MG63 (cell line): ENCODE data around the gene MYOM1. TPM values are rescaled to one million over a fixed set of nuclear protein-coding genes. Genes with fewer than 3 reads are reported as not detected.
"Not testable (repeated sequence)": the region's sequence is repeated elsewhere in the genome, so short reads cannot be mapped to it uniquely, and the experiment has no call there.

Source experiments
- DNase-seq: peaks from one replicate; pipeline ENCODE4 v3.0.0-alpha.2; 2020
- H3K27me3 ChIP-seq: fragments of 250-450 bp; sonication (Bioruptor Pico); 2 replicates; pipeline ENCODE4 v1.5.1; 2020; ENCODE audit warnings: mild to moderate bottlenecking, moderate library complexity
- H3K36me3 ChIP-seq: fragments of 250-450 bp; sonication (Bioruptor Pico); 2 replicates; pipeline ENCODE4 v1.5.1; 2020; ENCODE audit warnings: mild to moderate bottlenecking, moderate library complexity
- H3K4me3 ChIP-seq: fragments of 250-450 bp; sonication (Bioruptor Pico); 2 replicates; pipeline ENCODE4 v1.5.1; 2020; ENCODE audit warnings: mild to moderate bottlenecking, moderate library complexity
- H3K9me3 ChIP-seq: fragments of 250-450 bp; sonication (Bioruptor Pico); 2 replicates; pipeline ENCODE4 v1.5.1; 2020; ENCODE audit warnings: mild to moderate bottlenecking, moderate library complexity
- total RNA-seq: library from RNA; depleted of rRNA; stranded (reverse); fragments of >200 nt; shearing (Covaris generic); gene quantifications from 2 replicates; pipeline ENCODE4 v1.2.3, GENCODE V29; 2014; ENCODE audit warnings: low replicate concordance

The MYOM1 gene
- total RNA-seq, 1 experiment from 2014 or later: 0.03 TPM

DNA sequence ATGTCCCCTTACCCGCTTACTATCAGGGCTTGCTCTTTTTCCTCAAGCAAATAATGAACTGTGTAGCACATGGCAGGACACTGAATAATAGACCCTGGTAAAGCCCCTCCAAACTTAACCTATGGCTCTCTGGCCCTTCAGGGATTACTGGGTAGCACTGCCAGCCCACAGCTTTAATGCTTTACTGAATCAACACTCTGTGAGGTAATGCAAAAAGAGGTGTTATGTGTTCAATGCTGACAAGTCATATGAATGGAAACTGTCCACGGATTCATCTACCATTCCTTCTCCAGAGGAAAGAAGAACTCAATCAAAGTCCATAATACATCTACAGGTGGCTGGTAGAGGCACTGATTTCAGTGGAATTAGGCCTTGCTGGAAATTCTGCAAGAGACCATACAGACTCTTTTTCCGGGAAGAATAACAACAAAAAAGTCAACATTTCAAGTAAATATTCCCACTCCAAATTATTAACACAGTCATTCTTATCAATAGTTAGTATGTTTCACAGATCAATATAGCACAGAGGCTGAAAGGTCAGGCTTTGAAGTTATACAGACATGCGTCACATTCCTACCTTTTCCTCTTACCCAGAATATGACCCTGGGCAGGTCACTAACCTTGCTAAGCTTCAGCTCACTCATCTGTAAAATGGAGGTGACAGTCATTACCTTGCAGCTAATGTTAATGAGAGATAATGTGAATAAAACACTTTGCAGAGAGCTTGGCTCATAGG lies 13.8 kb upstream of the MYOM1 start:
- H3K36me3 ChIP-seq: no peaks in the 10 kb centered on the region
- H3K27me3 ChIP-seq: no peaks in the 10 kb centered on the region
- no peak for DNase-seq
- no peaks in the 10 kb centered on the region for H3K9me3 ChIP-seq
- H3K4me3 ChIP-seq: no peak overlapping the region

DNA sequence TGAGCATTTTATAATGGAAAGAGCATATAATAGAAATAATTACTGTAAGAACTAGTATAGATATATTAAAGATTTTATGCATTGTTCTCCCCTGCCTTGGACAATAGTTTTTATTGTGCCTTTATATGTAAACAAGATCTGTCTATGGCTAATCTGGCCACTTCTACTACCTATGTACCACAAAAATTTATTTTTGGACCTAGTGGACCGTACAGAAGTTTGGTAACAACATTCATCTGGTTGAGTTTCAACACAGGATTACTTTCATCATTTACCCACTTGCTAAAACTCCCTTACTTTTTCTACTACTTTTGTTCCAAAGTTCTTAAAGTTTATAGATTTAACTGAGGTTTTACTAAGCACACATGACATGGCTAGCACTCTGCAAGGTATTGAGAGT lies 13.2 kb upstream of the MYOM1 start:
- H3K27me3 ChIP-seq: no peaks in the 10 kb centered on the region
- H3K9me3 ChIP-seq: no peaks in the 10 kb centered on the region
- H3K36me3 ChIP-seq: no peaks in the 10 kb centered on the region
- no peak for DNase-seq
- no peak overlapping the region for H3K4me3 ChIP-seq

DNA sequence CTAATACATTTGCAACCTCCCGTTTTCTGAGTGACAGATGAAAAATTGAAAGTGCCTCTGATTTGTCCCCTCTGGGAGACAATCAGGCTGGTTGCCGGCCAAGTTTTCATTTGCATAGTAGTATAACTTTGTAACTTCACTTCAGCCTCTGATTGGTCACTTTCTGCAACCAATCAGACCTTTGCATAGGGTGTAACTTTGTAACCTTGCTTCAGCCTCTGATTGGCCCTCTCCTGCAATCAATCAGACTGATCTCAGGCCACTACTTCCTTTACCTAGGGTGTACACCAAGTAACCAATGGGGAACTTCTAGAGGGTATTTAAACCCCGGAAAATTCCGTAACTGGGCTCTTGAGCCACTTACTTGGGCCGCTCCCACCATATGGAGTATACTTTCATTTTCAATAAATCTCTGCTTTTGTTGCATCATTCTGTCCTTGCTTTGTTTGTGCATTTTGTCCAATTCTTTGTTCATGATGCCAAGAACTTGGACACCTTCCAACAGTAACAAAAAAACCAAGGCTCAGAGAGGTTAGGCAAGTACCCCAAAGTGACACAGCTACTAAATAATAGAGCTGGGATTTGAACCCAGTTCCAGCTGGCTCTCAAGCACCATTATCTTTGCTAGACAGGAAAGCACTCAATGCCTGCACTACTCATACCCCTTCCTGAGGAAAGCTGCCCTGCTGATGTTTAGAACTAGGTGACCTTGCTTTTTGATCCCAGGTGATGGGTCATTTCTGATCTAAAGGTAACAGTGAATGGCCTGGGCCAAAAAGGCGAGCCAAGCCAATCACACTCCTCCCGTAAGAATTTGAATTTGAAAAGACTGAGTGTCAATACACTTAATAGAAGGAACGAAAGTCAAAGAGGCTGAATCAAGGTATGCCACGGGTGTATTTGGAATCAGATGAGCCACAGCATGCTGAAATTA lies 10.9 kb upstream of the MYOM1 start:
- Histone ChIP-seq H3K4me3 (no peak overlapping the region), H3K27me3 (no peaks in the 10 kb centered on the region), H3K36me3 (no peaks in the 10 kb centered on the region), H3K9me3 (no peaks in the 10 kb centered on the region)
- DNase-seq: peak; percentile 16

DNA sequence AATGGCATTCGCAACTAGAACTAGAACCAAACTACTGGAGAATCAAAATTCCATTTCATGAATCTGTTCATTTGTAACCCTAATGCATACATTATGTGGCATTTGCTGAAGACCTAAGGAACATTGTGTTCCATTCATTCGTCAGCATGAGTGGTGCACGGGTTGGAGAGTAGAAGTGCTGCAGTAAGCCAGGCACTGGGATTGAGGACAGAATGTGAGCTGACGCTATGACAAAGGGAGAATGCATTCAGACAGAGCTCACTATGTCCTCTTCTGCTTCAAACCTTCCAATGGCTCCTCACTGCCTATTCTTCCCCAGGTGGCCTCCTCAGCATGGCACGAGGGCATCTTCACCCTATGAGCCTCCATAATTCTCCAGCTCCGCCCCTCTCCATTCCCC lies 6.3 kb upstream of the MYOM1 start:
- Histone ChIP-seq H3K9me3 (no peaks in the 10 kb centered on the region), H3K4me3 (no peak overlapping the region), H3K36me3 (no peaks in the 10 kb centered on the region), H3K27me3 (peaks cover 2% of the 10 kb centered on the region; the same call in 1 of the 2 replicates)
- DNase-seq: no peak

DNA sequence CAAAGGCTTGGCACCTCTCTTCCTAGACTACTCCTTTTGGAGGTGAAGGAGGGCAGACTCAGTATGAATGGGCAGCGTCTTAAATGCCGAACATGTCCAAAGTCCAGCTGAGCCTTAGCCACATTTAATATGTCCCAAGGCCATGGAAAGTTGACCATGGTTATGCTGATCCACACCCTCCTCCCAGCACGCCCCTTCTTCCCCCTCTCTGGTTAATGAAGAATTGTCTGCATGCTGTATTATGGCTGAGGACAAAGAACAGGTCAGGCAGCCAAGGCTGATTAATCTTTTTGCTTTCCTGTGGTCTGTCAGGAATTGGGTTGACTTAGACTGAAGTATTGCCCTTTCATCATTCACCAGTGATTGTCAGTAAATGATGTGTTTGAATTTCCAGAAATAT lies 5.8 kb upstream of the MYOM1 start:
- DNase-seq: no peak
- H3K27me3 ChIP-seq: peaks cover 2% of the 10 kb centered on the region; the same call in 1 of the 2 replicates
- H3K36me3 ChIP-seq: no peaks in the 10 kb centered on the region
- no peaks in the 10 kb centered on the region for H3K9me3 ChIP-seq
- H3K4me3 ChIP-seq: no peak overlapping the region

DNA sequence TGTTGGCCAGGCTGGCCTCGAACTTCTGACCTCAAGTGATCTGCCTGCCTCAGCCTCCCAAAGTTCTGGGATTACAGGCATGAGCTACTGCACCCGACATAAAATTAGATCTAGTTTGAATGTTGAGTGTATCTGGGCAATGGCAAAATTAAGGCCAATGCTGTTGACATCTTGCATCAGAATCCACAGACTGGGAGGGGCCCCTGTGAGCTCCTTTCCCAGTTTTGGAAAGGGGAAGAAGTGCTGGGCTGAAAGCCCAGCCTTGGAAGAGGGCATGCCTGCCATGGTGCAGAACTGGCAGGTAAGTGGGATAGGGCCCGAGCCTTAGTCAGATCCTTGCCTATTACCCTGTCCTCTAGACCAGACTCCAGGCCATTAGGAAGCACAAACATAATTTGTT lies 4.5 kb upstream of the MYOM1 start:
- H3K27me3 ChIP-seq: peaks cover 2% of the 10 kb centered on the region; the same call in 1 of the 2 replicates
- H3K36me3 ChIP-seq: no peaks in the 10 kb centered on the region
- no peaks in the 10 kb centered on the region for H3K9me3 ChIP-seq
- no peak for DNase-seq
- H3K4me3 ChIP-seq: no peak overlapping the region

DNA sequence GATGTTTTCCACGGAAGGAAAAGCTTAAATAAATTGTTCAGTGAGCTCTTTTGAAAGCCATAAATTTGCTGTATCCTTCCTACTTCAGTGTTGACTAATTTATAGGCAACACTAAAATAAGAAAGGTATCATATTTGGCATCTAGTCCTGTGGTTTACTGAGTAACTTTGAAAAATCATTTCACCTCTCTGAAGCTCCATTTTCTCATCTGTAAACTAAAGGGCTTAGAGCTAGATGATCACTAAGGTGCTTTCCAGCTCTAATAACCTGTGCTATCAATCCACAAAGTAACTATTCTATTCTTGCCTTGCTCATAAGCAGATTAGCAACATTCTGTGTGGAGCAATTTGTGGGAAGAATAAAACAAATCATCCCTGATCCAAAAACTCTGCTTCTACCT lies 3.6 kb upstream of the MYOM1 start:
- DNase-seq: no peak
- peaks cover 2% of the 10 kb centered on the region; the same call in 1 of the 2 replicates for H3K27me3 ChIP-seq
- no peaks in the 10 kb centered on the region for H3K36me3 ChIP-seq
- H3K9me3 ChIP-seq: no peaks in the 10 kb centered on the region
- H3K4me3 ChIP-seq: no peak overlapping the region

DNA sequence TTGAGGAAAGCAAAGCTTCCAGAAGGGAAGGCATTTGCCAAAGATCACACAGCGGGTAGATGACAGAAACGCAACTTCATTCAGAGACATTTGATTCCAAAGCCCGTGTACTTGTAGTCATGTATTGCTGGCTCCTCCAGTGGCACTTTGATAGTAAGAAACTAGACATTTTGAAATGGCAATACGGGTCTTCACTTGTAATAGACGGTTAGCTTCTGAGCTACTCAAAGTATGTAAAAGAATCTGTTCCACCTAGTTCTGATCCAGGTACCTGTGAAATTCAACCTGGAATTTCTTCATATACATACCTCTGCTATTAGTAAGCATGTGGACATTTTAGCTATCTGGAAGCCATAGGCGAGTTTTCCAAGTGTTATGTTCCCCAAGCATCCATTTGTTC lies 1.7 kb upstream of the MYOM1 start:
- Histone ChIP-seq H3K9me3 (no peaks in the 10 kb centered on the region), H3K27me3 (peaks cover 2% of the 10 kb centered on the region; the same call in 1 of the 2 replicates), H3K4me3 (no peak overlapping the region), H3K36me3 (no peaks in the 10 kb centered on the region)
- DNase-seq: no peak

DNA sequence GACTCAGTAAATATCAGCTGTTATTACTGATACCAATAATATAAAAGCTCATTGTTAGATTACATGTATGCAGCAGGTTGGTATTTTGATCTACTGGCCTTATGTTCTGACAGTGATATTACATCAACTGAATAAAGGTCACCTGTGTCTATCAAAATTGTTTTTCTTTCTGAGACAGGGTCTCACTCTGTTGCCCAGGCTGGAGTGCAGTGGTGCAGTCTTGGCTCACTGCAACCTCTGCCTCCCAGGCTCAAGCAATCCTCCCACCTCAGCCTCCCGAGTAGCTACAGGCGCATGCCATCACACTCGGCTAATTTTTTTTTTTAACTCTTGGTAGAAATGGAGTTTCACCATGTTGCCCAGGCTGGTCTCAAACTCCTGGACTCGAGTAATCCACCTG lies 1.1 kb upstream of the MYOM1 start:
- H3K4me3 ChIP-seq, H3K27me3 ChIP-seq, DNase-seq, H3K9me3 ChIP-seq, H3K36me3 ChIP-seq: not testable (repeated sequence)

DNA sequence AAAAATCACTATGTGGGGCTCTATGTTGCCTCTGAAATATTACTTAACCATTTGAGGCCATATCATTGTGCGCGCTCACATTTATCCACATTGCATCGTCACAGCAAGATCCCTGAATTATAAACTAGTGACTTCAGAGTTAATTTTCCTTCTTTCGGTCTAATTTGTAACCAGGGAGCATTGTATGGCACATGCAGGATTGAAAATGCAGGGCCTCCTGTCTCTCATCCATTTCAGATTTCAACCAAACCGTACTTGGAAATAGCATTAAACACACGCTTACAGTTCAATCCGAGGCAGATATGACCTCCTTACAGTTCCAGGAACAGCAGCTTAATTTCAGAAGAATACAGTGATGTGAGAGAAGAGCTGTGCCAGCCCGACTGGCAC lies 532 bp downstream of the MYOM1 start:
- DNase-seq: no peak
- Histone ChIP-seq H3K9me3 (no peaks in the 10 kb centered on the region), H3K4me3 (no peak overlapping the region), H3K36me3 (no peaks in the 10 kb centered on the region), H3K27me3 (peaks cover 2% of the 10 kb centered on the region; the same call in 1 of the 2 replicates)

DNA sequence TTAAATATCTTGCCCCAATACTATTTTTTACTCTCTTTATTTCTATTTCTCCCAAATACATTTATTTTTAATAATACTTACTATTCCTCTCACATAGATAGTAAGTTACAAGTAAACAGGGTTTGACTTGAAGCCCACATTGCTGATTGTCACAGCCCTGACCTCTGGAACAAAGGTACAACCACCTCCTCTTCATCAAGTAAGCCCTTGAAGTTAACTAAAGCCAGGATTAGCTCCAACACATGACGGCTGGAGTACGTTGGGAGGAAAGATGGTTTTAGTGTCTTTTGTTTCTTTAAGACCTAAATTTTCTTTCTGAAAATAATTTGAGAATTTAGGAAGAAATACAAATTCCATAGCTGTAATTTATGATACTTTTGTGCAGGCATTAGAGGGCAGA lies 949 bp downstream of the MYOM1 start:
- no peaks in the 10 kb centered on the region for H3K36me3 ChIP-seq
- DNase-seq: no peak
- no peak overlapping the region for H3K4me3 ChIP-seq
- peaks cover 2% of the 10 kb centered on the region; the same call in 1 of the 2 replicates for H3K27me3 ChIP-seq
- no peaks in the 10 kb centered on the region for H3K9me3 ChIP-seq

DNA sequence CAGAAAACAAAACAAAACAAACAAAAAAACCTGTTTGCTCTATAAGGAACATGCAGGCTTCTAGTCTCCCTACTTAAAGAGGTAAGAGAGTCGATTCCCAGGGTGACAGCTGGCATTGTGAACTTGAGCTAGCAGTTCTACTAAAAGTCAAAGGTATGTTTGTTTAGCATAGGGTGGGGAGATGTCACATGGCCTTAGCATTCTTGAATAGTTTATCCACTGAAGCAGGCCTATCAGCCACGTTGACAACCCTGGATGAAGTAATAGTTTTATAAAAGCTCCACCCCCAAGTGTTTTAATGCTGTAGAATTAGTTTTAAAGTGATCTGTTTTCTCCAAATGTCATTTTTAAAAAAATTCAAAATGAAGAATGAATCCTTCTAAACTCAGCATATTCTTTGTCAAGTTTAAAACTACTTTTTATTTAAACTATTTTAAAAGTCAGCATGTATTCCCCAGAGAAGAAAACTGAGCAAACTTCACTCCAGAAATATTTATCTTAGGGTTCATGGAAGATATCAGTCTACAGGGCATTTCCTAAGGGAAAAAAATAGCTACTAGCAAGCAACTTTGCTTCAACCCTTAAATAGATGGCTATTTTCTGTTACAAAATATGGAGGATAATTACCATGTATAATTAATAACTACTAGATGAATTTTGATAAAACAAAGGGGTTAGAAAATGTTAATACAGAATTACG lies 1.7 kb downstream of the MYOM1 start:
- Histone ChIP-seq H3K4me3 (no peak overlapping the region), H3K36me3 (no peaks in the 10 kb centered on the region), H3K9me3 (no peaks in the 10 kb centered on the region), H3K27me3 (peaks cover 2% of the 10 kb centered on the region; the same call in 1 of the 2 replicates)
- DNase-seq: no peak

DNA sequence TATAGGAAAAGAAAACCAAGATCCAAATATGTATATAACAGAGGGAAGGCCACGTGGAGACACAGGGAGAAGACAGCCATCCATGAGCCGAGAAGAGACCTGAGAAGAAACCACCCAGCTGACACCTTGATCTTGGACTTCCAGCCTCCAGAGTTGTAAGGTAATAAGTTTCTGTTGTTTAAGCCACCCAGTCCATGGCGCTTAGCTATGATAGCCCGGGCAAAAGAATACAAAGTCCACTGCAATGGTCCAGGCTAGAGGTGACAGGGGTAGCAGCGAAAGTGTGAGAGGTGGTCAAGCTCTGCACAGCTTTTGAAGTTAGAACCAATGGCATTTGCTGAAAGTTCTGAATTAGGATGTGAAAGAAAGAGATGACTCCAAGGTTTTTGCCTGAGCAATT lies 2.8 kb downstream of the MYOM1 start:
- Histone ChIP-seq H3K9me3 (no peaks in the 10 kb centered on the region), H3K36me3 (no peaks in the 10 kb centered on the region), H3K4me3 (no peak overlapping the region), H3K27me3 (no peaks in the 10 kb centered on the region; the same call in 1 of the 2 replicates)
- no peak for DNase-seq

DNA sequence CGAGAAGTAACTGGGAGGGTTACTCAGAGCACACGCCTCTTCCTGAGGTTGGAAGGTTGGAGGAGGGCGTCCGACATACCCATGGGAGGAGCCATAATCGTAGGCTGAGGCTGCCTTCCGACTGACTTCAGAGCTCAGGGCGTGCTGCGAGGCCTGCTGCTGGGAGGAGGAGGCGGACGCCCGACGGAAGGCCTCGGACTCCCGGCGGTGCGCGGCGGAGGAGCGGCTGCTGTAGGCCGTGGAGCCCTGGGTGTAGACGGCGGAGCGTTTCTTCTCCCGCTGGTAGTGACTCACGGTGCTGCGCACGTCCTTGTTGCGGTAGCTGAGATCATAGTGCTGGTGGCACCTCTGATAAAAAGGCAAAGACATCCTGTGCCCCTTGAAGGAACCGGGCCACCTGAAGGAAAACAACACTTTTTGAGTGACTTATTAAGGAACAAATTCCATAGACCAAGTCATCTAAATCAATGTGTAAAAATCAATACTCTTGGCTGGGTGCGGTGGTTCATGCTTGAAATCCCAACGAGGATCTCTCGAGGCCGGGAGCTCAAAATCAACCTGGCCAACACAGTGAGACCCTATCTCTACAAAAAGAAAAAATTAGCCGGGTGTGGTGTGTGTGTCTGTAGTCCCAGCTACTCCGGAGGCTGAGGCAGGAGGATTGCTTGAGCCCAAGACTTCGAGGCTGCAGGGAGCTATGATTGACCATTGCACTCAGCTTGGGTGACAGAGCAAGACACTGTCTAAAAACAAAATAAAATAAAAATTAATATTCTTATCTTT lies 4.7 kb downstream of the MYOM1 start:
- DNase-seq: no peak
- Histone ChIP-seq H3K9me3 (no peaks in the 10 kb centered on the region), H3K36me3 (no peaks in the 10 kb centered on the region), H3K4me3 (no peak overlapping the region), H3K27me3 (no peaks in the 10 kb centered on the region)

DNA sequence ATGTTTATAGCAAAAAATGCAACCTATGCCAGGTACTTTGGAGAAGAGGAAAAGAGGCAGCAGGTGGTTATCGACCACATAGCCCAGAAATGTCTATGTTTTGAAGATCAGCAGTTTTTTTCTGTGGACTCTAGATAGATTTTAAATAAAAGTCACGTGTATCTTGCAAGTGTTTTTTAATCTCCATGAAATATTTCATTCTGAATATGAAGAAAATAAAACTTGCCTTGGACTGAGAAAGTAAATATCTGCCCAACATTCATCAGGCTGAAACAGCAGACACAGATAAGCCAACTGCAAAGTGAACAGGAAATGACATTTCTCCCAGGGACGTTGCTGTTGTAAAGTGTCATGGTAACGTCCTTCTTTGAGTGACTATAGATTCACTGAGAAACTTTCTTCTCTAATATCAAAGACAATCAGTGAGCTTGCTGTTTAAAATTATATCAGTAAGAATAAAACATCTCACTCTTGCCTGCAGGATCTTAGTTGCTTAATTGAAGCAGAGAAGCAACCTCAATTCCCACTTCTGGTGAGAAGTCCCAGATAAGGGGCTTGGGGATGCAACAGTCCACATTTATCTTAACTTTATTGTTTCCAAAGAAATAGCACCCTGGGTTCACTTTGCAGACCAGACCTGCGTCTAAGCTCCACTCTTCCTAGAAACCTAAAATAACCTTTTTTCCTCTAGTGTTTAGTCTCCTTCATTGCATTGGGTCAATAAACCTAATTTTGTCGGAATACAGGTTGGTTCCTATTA lies 6.3 kb downstream of the MYOM1 start:
- no peak overlapping the region for H3K4me3 ChIP-seq
- H3K36me3 ChIP-seq: no peaks in the 10 kb centered on the region
- H3K9me3 ChIP-seq: no peaks in the 10 kb centered on the region
- no peak for DNase-seq
- no peaks in the 10 kb centered on the region for H3K27me3 ChIP-seq

DNA sequence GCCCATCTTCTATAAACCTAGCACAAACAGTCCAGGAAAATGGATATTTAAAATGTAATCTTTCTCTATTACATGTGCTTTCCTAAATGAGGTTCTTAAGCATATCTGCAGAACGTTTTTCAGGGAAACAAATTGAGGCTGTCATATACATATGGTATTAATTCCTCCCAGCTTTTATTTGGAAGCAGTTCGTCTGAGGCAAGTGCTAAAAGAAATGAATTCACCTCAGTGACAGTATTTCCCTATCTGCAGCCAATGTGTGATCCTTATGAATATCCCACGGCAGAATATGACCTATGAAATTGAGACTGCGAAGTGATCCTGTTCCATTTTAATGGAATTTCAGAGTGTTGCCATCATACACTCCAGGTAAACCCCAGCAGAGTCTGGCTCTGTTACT lies 7.1 kb downstream of the MYOM1 start:
- DNase-seq: no peak
- Histone ChIP-seq H3K4me3 (no peak overlapping the region), H3K36me3 (no peaks in the 10 kb centered on the region), H3K27me3 (no peaks in the 10 kb centered on the region), H3K9me3 (no peaks in the 10 kb centered on the region)
